Subcutaneous abdominal adipose tissue (tissue), 5 donors: Measurements from ENCODE around the gene FXYD5.
"Not testable (repeated sequence)": the region's sequence is repeated elsewhere in the genome, so short reads cannot be mapped to it uniquely, and the experiment has no call there.

Experiments used
- H3K27ac ChIP-seq: one replicate; pipeline ENCODE4 v1.7.0; 2013; ENCODE audit warnings: low read depth, mild to moderate bottlenecking, inconsistent platforms, low read length, moderate library complexity
- H3K27me3 ChIP-seq, 5 donors: one replicate each; pipeline ENCODE4 v1.7.0; 2013; ENCODE audit warnings: low read length in 5 of 5, inconsistent platforms in 1 of 5; ENCODE audit not compliant: control insufficient read depth in 5 of 5, insufficient read depth in 4 of 5
- H3K36me3 ChIP-seq, 5 donors: one replicate each; pipeline ENCODE4 v1.7.0; 2013; ENCODE audit warnings: low read length in 5 of 5; ENCODE audit not compliant: control insufficient read depth in 5 of 5, insufficient read depth in 5 of 5
- H3K4me1 ChIP-seq, 5 donors: one replicate each; pipeline ENCODE4 v1.7.0; 2013; ENCODE audit warnings: low read length in 5 of 5, mild to moderate bottlenecking in 3 of 5, moderate library complexity in 1 of 5; ENCODE audit not compliant: control insufficient read depth in 5 of 5, insufficient read depth in 5 of 5
- H3K4me3 ChIP-seq, 5 donors: one replicate each; pipeline ENCODE4 v1.7.0; 2013; ENCODE audit warnings: low read length in 5 of 5, low read depth in 1 of 5
- H3K9ac ChIP-seq, 5 donors: one replicate each; pipeline ENCODE4 v1.7.0; 2013; ENCODE audit warnings: low read length in 5 of 5, mild to moderate bottlenecking in 4 of 5, moderate library complexity in 3 of 5
- H3K9me3 ChIP-seq, 5 donors: one replicate each; pipeline ENCODE4 v1.7.0; 2013; ENCODE audit warnings: low read length in 5 of 5; ENCODE audit not compliant: control insufficient read depth in 5 of 5
- donor health status: healthy.
- donor health status: healthy.
- donor health status: healthy.
- donor health status: healthy.
- donor health status: healthy.

Gene FXYD5

DNA sequence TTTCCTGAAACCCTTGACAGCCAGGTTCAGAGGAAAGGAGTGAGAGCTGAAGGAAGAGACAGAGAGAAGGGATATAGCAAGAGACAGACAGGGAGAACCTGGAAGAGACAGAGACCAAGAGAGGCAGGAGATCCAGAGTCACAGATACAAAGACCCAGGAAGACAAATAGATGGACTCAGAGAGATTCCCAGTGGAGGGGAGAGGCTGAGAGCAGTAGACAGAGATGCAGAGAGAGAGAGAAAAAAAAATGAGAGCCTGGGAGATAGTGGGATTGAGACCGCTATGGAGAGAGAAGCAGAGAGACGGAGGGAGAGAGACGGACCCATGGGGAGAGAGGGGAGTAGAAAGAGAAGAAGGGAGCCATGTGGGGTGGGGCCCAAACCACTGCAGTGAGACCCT is 10.7 kb upstream of the FXYD5 start:
- Histone ChIP-seq H3K4me3 (no peak overlapping the region), H3K27ac (no peak overlapping the region), H3K9me3 (no peaks in the 10 kb centered on the region), H3K9ac (no peak overlapping the region), H3K36me3 (no peaks in the 10 kb centered on the region), H3K27me3 (peaks cover 0 to 3% (median 0%) of the 10 kb centered on the region in 5 donors), H3K4me1 (peaks cover 3 to 40% (median 35%) of the 10 kb centered on the region in 5 donors)

DNA sequence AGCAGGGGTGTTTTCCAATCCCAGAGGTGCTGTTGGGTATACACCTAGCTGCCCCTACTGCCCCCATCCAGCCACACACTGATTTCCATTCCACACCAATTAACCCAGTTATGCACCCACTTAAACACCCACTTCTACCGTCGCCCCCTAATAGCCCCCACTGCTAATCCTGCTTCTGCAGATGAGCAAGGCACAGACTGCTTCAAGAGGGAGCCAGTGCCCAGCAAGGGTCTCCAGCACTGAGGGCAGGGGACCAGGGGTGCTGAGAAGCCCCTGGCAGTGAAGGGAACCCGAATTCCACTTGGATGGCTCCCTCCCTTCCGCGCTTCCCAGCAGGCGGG is 10.3 kb upstream of the FXYD5 start:
- no peak overlapping the region for H3K4me3 ChIP-seq
- H3K9me3 ChIP-seq = no peaks in the 10 kb centered on the region
- H3K27me3 ChIP-seq = peaks cover 0 to 3% (median 0%) of the 10 kb centered on the region in 5 donors
- no peak overlapping the region for H3K27ac ChIP-seq
- no peak overlapping the region for H3K9ac ChIP-seq
- no peaks in the 10 kb centered on the region for H3K36me3 ChIP-seq
- peaks cover 0 to 36% (median 31%) of the 10 kb centered on the region in 5 donors for H3K4me1 ChIP-seq

DNA sequence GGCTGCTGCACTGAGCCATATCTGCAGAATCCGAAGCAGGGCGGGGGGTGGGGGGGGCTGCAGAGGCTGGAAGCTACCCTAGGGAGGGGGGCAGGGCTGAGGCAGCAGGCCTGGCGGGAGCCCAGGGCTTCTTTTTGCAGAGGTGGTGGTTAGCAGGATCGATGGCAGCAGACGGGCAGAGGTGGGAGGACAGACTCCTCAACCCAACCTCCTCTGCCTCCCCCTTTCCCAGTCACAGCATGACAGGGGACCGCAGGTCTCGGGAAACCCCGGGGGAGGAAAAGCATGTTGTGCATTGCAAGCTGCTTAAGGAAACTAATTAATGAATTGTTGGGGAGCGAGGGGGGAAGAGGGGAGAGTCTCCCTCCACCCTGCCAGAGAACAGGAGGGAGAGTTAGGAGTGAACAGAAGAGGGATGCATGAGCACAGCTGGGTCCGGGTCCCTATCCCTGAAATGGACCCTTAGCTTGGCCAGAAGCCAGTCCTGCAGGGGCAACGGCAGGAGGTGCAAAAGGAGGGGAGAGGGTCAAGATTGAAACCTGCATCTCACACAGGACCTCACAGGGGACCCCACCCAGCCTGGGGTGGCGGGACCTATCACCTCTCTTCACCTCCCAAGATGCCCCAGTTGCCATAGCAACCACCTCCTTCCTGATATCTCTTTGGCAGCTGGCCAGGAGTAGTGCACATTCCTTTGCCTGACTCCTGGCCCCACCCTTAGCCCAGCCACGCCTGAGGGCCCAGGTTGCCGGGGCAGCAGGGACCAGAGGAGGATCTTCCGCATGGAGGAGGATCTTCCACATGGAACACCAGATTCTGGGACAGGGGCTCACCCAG is 9.7 kb upstream of the FXYD5 start:
- Histone ChIP-seq H3K9me3 (no peaks in the 10 kb centered on the region), H3K36me3 (no peaks in the 10 kb centered on the region), H3K9ac (no peak overlapping the region), H3K4me3 (no peak overlapping the region), H3K4me1 (peaks cover 0 to 30% (median 25%) of the 10 kb centered on the region in 5 donors), H3K27me3 (peaks cover 0 to 3% (median 0%) of the 10 kb centered on the region in 5 donors), H3K27ac (no peak overlapping the region)

DNA sequence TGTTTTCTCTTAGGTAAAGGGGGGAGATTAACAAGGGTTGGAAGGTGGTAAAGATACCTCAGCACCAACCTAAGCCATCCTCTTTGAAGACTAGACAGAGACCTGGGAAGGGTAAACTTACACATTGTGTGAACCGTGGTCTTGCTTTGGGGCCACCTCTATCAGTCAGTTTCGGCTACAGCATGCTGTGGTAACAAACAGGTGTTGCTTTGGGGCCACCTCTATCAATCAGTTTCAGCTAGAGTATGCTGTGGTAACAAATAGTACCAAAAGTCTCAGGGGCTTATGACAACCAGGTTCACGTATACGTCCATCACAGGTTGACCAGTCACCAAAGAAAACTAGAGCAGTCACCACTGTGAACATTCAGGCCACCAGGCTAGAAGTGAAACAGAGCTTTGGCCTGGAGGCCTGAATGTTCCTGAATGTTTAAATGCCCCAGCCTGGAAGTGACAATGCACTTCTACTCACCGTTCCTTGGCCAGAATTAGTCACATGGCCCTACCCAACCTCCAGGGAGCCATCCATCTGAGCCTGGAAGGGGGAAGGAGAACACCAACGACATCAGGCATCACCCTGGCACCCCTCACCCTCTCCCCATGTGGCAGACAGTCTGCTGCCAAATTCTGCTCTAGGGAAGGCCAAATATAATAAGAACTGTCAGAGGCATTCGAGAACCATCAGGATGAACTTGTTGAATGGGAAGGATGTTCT is 7.6 kb upstream of the FXYD5 start:
- H3K4me3 ChIP-seq = no peak overlapping the region
- H3K27me3 ChIP-seq = peaks cover 0 to 3% (median 3%) of the 10 kb centered on the region in 5 donors

DNA sequence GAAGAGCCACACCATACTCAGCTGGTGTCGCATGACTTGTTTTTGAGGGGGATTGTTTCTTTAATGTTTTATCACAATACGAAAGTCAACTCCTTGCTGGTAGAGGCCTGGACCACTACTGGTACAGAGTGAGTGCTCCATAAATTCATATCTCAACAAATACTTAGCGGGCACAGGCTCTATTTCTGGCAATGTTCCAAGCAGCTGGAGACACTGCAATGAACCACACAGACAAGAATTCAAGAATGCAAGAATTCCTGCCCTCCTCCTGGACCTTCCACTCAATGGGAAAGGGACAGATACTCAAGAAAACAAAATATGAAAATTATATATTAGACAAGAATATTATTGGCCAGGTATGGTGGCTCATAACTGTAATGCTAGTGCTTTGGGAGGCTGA is 5.1 kb upstream of the FXYD5 start:
- H3K27me3 ChIP-seq = peaks cover 0 to 12% (median 8%) of the 10 kb centered on the region in 5 donors
- H3K27ac ChIP-seq = no peak overlapping the region
- H3K9me3 ChIP-seq = no peaks in the 10 kb centered on the region
- H3K9ac ChIP-seq = no peak overlapping the region
- peaks cover 0 to 23% (median 10%) of the 10 kb centered on the region in 5 donors for H3K4me1 ChIP-seq
- no peak overlapping the region for H3K4me3 ChIP-seq
- H3K36me3 ChIP-seq = no peaks in the 10 kb centered on the region

More for the DNA sequence above, 7.6 kb upstream of the FXYD5 start:
- H3K9me3 ChIP-seq = no peaks in the 10 kb centered on the region
- peaks cover 0 to 12% (median 7%) of the 10 kb centered on the region in 5 donors for H3K4me1 ChIP-seq
- H3K27ac ChIP-seq = no peak overlapping the region
- H3K36me3 ChIP-seq = no peaks in the 10 kb centered on the region
- H3K9ac ChIP-seq = no peak overlapping the region

DNA sequence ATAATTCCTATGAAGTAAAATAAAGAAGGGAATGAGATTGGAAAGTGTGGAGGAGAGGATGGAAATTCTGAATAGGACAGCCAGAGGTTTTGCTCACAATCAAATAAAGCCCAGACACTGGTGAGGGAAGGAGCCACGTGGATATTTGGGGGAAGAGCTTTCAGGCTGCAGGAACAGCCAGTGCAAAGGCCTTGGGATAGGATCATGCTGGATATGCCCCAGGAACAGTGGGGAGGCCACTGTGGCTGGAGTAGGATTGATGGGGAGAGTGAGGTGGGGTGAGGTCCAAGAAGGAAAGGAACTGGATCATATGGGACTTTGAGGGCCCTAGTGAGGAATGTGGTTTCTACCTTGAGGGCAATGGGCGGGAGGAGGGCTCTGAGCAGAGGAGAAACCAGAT is 4.1 kb upstream of the FXYD5 start:
- H3K9ac ChIP-seq = no peak overlapping the region
- H3K9me3 ChIP-seq = no peaks in the 10 kb centered on the region
- H3K27me3 ChIP-seq = peaks cover 5 to 21% (median 9%) of the 10 kb centered on the region in 5 donors
- H3K4me1 ChIP-seq = peaks cover 0 to 33% (median 20%) of the 10 kb centered on the region in 5 donors
- H3K27ac ChIP-seq = no peak overlapping the region
- H3K4me3 ChIP-seq = no peak overlapping the region
- no peaks in the 10 kb centered on the region for H3K36me3 ChIP-seq

DNA sequence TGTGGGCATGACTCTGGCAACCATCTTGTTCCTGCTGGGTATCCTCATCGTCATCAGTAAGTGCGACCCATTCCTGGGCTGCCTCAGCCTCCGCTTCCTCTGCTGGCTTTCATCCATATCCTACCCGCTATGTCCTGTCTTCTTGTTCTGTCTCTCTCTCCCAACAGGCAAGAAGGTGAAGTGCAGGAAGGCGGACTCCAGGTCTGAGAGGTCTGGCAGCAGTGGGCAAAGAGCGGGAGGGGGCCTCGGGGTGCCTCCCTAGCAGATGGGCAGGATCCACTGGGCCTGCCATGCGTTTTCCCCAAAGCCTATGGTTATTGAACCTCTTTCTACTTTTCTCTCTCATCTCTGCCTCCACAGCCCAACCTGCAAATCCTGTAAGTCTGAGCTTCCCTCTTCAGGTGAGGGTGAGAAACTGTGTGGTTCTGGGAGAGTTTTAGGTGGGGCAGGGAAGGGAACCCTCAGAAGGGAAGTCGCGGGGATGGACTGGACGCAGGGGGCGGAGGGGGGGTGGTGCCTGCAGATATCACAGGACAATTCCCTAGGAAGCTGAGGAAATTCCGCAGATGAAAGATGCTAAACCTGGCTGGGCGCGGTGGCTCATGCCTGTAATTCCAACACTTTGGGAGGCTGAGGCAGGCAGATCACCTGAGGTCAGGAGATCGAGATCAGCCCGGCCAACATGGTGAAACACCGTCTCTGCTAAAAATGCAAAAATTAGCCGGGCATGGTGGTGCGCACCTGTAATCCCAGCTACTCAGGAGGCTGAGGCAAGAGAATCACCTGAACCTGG is 3.1 kb upstream of the FXYD5 start:
- no peak overlapping the region for H3K27ac ChIP-seq
- H3K4me3 ChIP-seq = no peak overlapping the region

DNA sequence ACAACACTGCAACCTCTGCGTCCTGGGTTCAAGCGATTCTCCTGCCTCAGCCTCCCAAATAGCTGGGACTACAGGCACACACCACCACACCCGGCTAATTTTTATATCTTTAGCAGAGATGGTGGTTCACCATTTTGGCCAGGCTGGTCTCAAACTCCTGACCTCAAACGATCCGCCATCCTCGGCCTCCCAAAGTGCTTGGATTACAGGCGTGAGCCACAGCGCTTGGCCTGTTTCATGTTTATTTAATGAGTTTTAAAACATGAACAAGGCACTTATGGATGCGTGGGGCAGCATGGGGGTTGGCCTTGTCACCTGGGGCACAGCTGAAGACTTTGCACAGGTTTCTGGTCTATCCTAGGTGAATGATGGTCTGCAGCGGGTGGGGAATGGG is 1.4 kb upstream of the FXYD5 start:
- Histone ChIP-seq H3K36me3 (peaks cover 0 to 15% (median 12%) of the 10 kb centered on the region in 5 donors), H3K4me1 (peaks cover 0 to 38% (median 30%) of the 10 kb centered on the region in 5 donors), H3K27me3 (peaks cover 5 to 33% (median 16%) of the 10 kb centered on the region in 5 donors)
- H3K9ac ChIP-seq, H3K9me3 ChIP-seq, H3K27ac ChIP-seq, H3K4me3 ChIP-seq: not testable (repeated sequence)

More for the DNA sequence above, 3.1 kb upstream of the FXYD5 start:
- Histone ChIP-seq H3K9ac (no peak overlapping the region), H3K4me1 (peaks cover 0 to 41% (median 30%) of the 10 kb centered on the region in 5 donors), H3K27me3 (peaks cover 5 to 29% (median 12%) of the 10 kb centered on the region in 5 donors), H3K9me3 (no peaks in the 10 kb centered on the region), H3K36me3 (no peaks in the 10 kb centered on the region)

DNA sequence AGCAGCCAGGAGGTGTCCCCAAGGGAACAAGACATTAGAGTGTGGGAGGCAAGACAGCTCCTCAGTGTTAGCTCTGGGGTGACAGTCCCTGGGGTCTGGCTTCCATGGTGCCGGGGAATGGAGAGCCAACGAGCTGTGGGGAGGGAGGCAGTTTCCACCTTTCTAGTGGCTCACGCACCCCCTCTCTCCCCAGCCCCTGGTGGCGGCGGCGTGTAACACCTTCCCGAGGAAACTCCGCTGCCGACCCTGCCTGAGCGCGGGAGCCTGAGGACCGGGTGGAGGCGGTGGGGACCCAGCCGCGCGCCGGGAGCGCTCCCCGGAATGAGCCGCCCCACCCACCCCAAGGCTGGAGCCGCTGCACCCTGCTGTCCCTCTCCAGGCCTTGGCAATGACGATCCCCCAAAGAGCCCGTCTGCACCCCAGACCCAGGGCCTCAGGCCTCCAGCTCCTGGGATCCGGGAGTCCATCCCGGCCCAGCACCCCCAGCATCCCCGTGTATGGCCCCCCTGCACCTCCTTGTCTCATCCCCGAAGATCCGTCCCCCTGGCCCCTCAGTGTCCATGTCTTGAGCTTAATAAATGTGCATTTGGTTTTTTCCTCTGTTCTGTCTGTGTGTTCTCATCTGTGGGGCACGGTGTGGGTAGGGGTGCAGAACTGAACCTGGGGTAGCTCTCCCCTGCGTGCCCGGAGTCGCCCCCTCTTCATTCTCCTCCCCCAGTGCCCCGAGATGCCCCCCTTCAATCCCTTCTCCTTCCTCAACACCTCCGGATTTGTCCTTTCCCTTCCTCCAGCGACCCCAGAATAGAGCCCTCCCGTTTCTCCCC is 622 bp upstream of the FXYD5 start:
- Histone ChIP-seq H3K27me3 (peaks cover 5 to 33% (median 16%) of the 10 kb centered on the region in 5 donors), H3K9me3 (no peaks in the 10 kb centered on the region), H3K27ac (peak overlapping the region; percentile 74), H3K4me1 (peaks cover 0 to 38% (median 30%) of the 10 kb centered on the region in 5 donors), H3K36me3 (peaks cover 0 to 22% (median 13%) of the 10 kb centered on the region in 5 donors), H3K9ac (peak overlapping the region in 3 of 5 donors; percentile 47 to 73 (median 51)), H3K4me3 (peak overlapping the region; percentile 61 to 90 (median 71))
